Endothelial cell (in vitro differentiated cells): ENCODE data around the gene KIF24. TPM values are rescaled to one million over a fixed set of nuclear protein-coding genes. Genes with fewer than 3 reads are reported as not detected.

ENCODE experiments used
- DNase-seq: peaks from one replicate; pipeline ENCODE4 v3.0.0; 2021; ENCODE audit warnings: low spot score
- H3K27ac Mint-ChIP-seq: one replicate; pipeline ENCODE4 v1.8.0; 2021; ENCODE audit warnings: mixed read lengths, inconsistent platforms; ENCODE audit not compliant: unreplicated experiment
- H3K27me3 Mint-ChIP-seq: one replicate; pipeline ENCODE4 v1.8.0; 2021; ENCODE audit warnings: mild to moderate bottlenecking, moderate library complexity, mixed read lengths, inconsistent platforms; ENCODE audit not compliant: unreplicated experiment
- H3K36me3 Mint-ChIP-seq: one replicate; pipeline ENCODE4 v1.8.0; 2021; ENCODE audit warnings: mild to moderate bottlenecking, low read depth, mixed read lengths, inconsistent platforms; ENCODE audit not compliant: unreplicated experiment
- H3K4me1 Mint-ChIP-seq: one replicate; pipeline ENCODE4 v1.8.0; 2021; ENCODE audit warnings: mild to moderate bottlenecking, mixed read lengths, inconsistent platforms; ENCODE audit not compliant: unreplicated experiment
- H3K4me3 Mint-ChIP-seq: one replicate; pipeline ENCODE4 v1.8.0; 2021; ENCODE audit warnings: mild to moderate bottlenecking, mixed read lengths, inconsistent platforms; ENCODE audit not compliant: unreplicated experiment
- H3K9me3 Mint-ChIP-seq: one replicate; pipeline ENCODE4 v1.8.0; 2021; ENCODE audit warnings: mixed read lengths, inconsistent platforms; ENCODE audit not compliant: unreplicated experiment
- CTCF ChIP-seq: fragments of 200-600 bp; sonication (generic); IDR thresholded peaks from one replicate; pipeline ENCODE4 v1.5.0; 2021; ENCODE audit warnings: antibody characterized with exemption; ENCODE audit not compliant: unreplicated experiment
- total RNA-seq: library from RNA; stranded (reverse); fragmentation: NEBNext Ultra II Directional; extraction: Animal tissue kit (Norgen Biotek cat#: 25700); gene quantifications from one replicate; pipeline ENCODE4 v1.2.1, GENCODE V29; 2021; ENCODE audit not compliant: unreplicated experiment

The KIF24 gene
- total RNA-seq, 1 donor from 2014 or later, result 2.2 TPM

- H3K9me3 Mint-ChIP-seq, result no peaks in the 10 kb centered on the region
- H3K27ac Mint-ChIP-seq, result peak overlapping the region; percentile 90
- DNase-seq, result peak; percentile 54
- no peak for TF ChIP-seq CTCF
- H3K36me3 Mint-ChIP-seq, result peaks cover 24% of the 10 kb centered on the region
- peaks cover 29% of the 10 kb centered on the region for H3K27me3 Mint-ChIP-seq
- H3K4me3 Mint-ChIP-seq, result peak overlapping the region; percentile 97
- peaks cover 29% of the 10 kb centered on the region for H3K4me1 Mint-ChIP-seq
These were observed 47.0 kb upstream of the KIF24 start for GRCh38 chr9:34375901-34376595.

DNA sequence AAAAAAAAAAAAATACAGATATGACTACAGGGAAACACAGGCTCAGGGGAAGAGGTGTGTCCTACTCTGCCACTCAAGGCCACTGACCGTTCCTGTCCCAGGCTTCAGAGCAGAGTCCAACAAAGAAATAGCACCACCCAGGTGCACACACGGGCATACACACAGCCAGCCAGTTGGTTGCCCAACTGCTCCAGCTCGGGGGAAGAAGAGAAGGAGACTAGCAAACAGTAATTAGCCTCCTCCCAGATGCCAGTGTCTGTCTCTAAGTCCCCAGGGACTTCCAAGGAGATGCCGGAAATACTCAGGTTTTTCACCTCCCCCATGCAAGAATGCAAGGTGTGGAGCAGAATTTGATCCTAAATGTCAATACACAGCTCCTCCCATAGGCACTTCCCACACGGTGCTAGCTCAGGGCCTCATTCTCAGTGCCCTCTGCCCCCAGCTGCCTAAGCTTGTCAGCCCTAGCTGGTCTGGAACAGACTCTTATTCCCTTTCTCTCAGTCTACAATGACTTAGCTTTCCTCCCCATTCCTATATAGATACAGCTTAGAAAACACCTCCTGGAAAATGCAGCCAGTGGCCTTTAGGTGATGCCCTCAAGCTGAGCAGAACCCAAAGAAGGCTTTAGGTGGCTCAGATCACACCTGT, 46.0 kb upstream of the KIF24 start:
- Mint-ChIP-seq H3K27ac (peak overlapping the region; percentile 90), H3K36me3 (peaks cover 34% of the 10 kb centered on the region), H3K4me1 (peaks cover 30% of the 10 kb centered on the region), H3K4me3 (peak overlapping the region; percentile 97), H3K27me3 (peaks cover 25% of the 10 kb centered on the region), H3K9me3 (no peaks in the 10 kb centered on the region)
- DNase-seq, result no peak
- TF ChIP-seq CTCF, result no peak

DNA sequence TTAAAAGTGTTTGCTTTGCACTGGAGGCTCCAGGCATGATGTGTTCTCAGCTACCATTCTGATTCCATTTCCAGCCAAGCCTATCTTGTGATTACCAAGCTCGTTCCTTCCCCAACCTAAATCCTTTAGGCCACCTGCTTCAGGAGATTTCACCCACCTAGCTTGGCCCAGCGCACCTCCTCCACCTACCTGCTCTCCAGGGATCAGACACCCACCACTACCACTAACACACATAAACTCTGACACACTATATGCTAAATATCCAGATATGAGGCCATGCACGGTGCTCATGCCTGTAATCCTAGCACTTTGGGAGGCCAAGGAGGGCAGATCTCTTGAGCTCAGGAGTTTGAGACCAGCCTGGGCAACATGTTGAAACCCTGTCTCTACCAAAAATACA, 45.3 kb upstream of the KIF24 start:
- no peak for TF ChIP-seq CTCF
- H3K4me1 Mint-ChIP-seq, result peaks cover 33% of the 10 kb centered on the region
- H3K36me3 Mint-ChIP-seq, result peaks cover 41% of the 10 kb centered on the region
- H3K9me3 Mint-ChIP-seq, result no peaks in the 10 kb centered on the region
- peak overlapping the region; percentile 61 for H3K4me3 Mint-ChIP-seq
- peak overlapping the region; percentile 52 for H3K27ac Mint-ChIP-seq
- DNase-seq, result no peak
- H3K27me3 Mint-ChIP-seq, result peaks cover 26% of the 10 kb centered on the region

GRCh38 chr9:34373749-34374148, 44.7 kb upstream of the KIF24 start:
- peaks cover 26% of the 10 kb centered on the region for H3K27me3 Mint-ChIP-seq

More at GRCh38 chr9:34373749-34374148, 44.7 kb upstream of the KIF24 start:
- peaks cover 3% of the 10 kb centered on the region for H3K9me3 Mint-ChIP-seq
- H3K4me1 Mint-ChIP-seq, result peaks cover 33% of the 10 kb centered on the region
- TF ChIP-seq CTCF, result no peak
- DNase-seq, result no peak
- H3K36me3 Mint-ChIP-seq, result peaks cover 47% of the 10 kb centered on the region
- peak overlapping the region; percentile 52 for H3K27ac Mint-ChIP-seq
- H3K4me3 Mint-ChIP-seq, result peak overlapping the region; percentile 61
